ENCODE measurements around the gene RTL1.

The RTL1 gene

DNA sequence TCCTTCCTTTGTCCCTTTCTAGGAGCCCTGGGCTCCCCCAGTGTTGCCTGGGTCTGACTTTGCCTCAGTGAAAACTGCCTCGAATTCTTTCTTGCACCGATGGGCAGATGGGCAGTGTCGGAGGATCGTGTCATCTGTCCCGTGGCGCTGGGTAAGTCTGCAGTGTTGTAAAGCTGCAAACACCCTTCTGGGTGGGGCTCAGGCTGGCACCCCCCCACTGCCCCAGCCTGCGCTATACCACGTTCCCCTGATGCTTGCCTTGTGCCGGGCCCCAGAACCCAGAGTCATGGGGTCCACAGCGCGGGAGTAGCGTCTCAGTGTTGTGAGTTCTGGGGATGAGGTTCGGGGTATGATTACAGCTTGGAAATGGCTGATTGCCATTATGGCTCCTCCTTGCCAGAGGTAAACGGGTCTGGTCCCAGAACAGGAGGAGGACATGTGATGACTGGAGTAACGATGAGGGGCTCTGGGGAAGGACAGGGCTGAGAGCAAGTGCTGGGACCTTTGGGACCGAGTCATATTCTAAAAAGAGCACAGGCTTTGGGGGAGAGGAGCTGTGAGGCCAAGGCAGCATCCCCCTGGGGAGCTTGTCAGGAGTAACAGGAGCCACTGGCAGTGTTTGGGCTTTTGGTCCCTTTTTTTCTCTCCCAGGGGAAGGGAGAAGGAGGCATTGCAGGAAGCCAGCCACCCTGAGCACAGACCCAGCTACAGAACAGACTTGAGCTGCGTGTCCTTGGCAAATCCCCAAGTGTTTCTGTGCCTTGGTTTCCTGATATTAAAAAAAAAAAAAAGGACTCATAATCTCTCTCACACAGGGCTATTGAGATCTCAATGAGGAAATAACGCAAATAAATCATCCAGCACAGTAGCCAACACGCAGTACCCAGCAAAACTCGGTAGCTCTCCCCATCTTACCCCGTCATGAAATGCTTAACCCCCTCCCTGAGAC is 4.3 kb downstream of the RTL1 start:
- Histone ChIP-seq H3K9ac (ENCODE audit: low read length in 5 of 5) (peak overlapping the region in 1 of 5 donors; percentile 20), H3K4me3 (ENCODE audit: low read depth in 1 of 5, low read length in 5 of 5) (peak overlapping the region in 2 of 5 donors; percentile 29 to 34), H3K9me3 (ENCODE audit: control insufficient read depth in 5 of 5, low read length in 5 of 5) (peaks cover 0 to 6% (median 3%) of the 10 kb centered on the region in 5 donors), H3K36me3 (ENCODE audit: control insufficient read depth in 5 of 5, insufficient read depth in 5 of 5, low read length in 5 of 5) (peaks cover 0 to 2% (median 0%) of the 10 kb centered on the region in 5 donors), H3K27me3 (ENCODE audit: control insufficient read depth in 5 of 5, insufficient read depth in 4 of 5, low read length in 5 of 5) (peaks cover 21 to 64% (median 31%) of the 10 kb centered on the region in 5 donors), H3K4me1 (ENCODE audit: control insufficient read depth in 5 of 5, insufficient read depth in 5 of 5, low read length in 5 of 5) (peaks cover 5 to 29% (median 27%) of the 10 kb centered on the region in 5 donors), H3K27ac (ENCODE audit: low read depth, low read length) (no peak overlapping the region)

DNA sequence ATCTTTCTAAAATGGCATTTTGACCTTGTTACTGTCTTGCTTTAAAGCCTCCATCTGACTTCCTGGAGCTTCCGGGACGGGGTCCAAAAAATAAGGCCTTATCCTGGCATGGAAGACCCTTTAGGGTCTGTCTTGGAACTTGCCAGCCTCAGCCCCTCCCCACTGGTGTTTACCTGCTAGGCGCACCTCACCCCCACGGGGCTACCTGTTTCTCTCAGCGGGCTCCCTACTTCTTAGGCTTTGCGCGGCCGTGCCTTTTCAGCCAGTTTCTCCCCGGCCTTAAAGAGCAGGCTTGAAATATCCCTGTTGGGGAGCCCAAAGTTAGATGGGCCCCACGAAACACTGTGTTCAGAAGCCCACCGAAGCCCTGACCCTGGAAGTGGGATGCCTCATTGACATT is 5.1 kb downstream of the RTL1 start:
- H3K4me3 ChIP-seq (ENCODE audit: low read depth in 1 of 5, low read length in 5 of 5) = no peak overlapping the region
- H3K36me3 ChIP-seq (ENCODE audit: control insufficient read depth in 5 of 5, insufficient read depth in 5 of 5, low read length in 5 of 5) = peaks cover 0 to 5% (median 0%) of the 10 kb centered on the region in 5 donors
- H3K4me1 ChIP-seq (ENCODE audit: control insufficient read depth in 5 of 5, insufficient read depth in 5 of 5, low read length in 5 of 5) = peaks cover 5 to 29% (median 27%) of the 10 kb centered on the region in 5 donors
- H3K9me3 ChIP-seq (ENCODE audit: control insufficient read depth in 5 of 5, low read length in 5 of 5) = peaks cover 0 to 6% (median 3%) of the 10 kb centered on the region in 5 donors
- no peak overlapping the region for H3K27ac ChIP-seq (ENCODE audit: low read depth, low read length)
- H3K9ac ChIP-seq (ENCODE audit: low read length in 5 of 5) = no peak overlapping the region
- peaks cover 19 to 57% (median 26%) of the 10 kb centered on the region in 5 donors for H3K27me3 ChIP-seq (ENCODE audit: control insufficient read depth in 5 of 5, insufficient read depth in 4 of 5, low read length in 5 of 5)

GRCh38 chr14:100896369-100897060 is 7.0 kb downstream of the RTL1 start:
- Histone ChIP-seq H3K9ac (ENCODE audit: low read length in 5 of 5) (no peak overlapping the region), H3K36me3 (ENCODE audit: control insufficient read depth in 5 of 5, insufficient read depth in 5 of 5, low read length in 5 of 5) (peaks cover 0 to 3% (median 0%) of the 10 kb centered on the region in 5 donors), H3K27me3 (ENCODE audit: control insufficient read depth in 5 of 5, insufficient read depth in 4 of 5, low read length in 5 of 5) (peaks cover 15 to 46% (median 25%) of the 10 kb centered on the region in 5 donors), H3K9me3 (ENCODE audit: control insufficient read depth in 5 of 5, low read length in 5 of 5) (peaks cover 0 to 2% (median under 1%) of the 10 kb centered on the region in 5 donors), H3K4me1 (ENCODE audit: control insufficient read depth in 5 of 5, insufficient read depth in 5 of 5, low read length in 5 of 5) (peaks cover 5 to 29% (median 27%) of the 10 kb centered on the region in 5 donors), H3K27ac (ENCODE audit: low read depth, low read length) (no peak overlapping the region), H3K4me3 (ENCODE audit: low read depth in 1 of 5, low read length in 5 of 5) (no peak overlapping the region)

DNA sequence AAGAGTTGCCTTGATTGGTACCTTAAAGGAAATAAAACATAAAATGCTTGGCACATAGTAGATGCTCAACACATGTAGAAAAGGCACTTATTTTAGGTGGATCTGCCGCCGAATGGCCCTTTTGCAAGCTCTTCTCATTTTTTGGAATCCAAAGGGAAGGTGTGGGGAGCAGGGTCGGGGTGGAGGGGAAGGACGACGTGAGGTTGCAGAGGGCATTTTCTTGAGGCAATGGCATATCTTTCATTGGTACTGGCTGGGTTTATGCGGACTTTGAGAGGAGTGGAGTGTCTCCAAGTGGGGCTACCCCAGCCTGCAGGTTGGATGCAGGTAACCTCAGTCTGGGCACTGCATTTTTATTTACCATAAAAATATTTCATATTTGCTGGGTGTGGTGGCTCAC is 8.1 kb downstream of the RTL1 start:
- Histone ChIP-seq H3K9me3 (ENCODE audit: control insufficient read depth in 5 of 5, low read length in 5 of 5) (no peaks in the 10 kb centered on the region), H3K27ac (ENCODE audit: low read depth, low read length) (no peak overlapping the region), H3K27me3 (ENCODE audit: control insufficient read depth in 5 of 5, insufficient read depth in 4 of 5, low read length in 5 of 5) (peaks cover 8 to 36% (median 24%) of the 10 kb centered on the region in 5 donors), H3K4me1 (ENCODE audit: control insufficient read depth in 5 of 5, insufficient read depth in 5 of 5, low read length in 5 of 5) (peaks cover 5 to 22% (median 21%) of the 10 kb centered on the region in 5 donors), H3K4me3 (ENCODE audit: low read depth in 1 of 5, low read length in 5 of 5) (no peak overlapping the region), H3K36me3 (ENCODE audit: control insufficient read depth in 5 of 5, insufficient read depth in 5 of 5, low read length in 5 of 5) (peaks cover 0 to 3% (median 0%) of the 10 kb centered on the region in 5 donors), H3K9ac (ENCODE audit: low read length in 5 of 5) (no peak overlapping the region)

GRCh38 chr14:100894416-100894815 is 9.1 kb downstream of the RTL1 start:
- H3K4me1 ChIP-seq (ENCODE audit: control insufficient read depth in 5 of 5, insufficient read depth in 5 of 5, low read length in 5 of 5) = peaks cover 5 to 12% (median 11%) of the 10 kb centered on the region in 5 donors
- peaks cover 8 to 32% (median 24%) of the 10 kb centered on the region in 5 donors for H3K27me3 ChIP-seq (ENCODE audit: control insufficient read depth in 5 of 5, insufficient read depth in 4 of 5, low read length in 5 of 5)
- H3K36me3 ChIP-seq (ENCODE audit: control insufficient read depth in 5 of 5, insufficient read depth in 5 of 5, low read length in 5 of 5) = peaks cover 0 to 3% (median 0%) of the 10 kb centered on the region in 5 donors
- no peaks in the 10 kb centered on the region for H3K9me3 ChIP-seq (ENCODE audit: control insufficient read depth in 5 of 5, low read length in 5 of 5)
- no peak overlapping the region for H3K4me3 ChIP-seq (ENCODE audit: low read depth in 1 of 5, low read length in 5 of 5)
- H3K27ac ChIP-seq (ENCODE audit: low read depth, low read length) = no peak overlapping the region
- H3K9ac ChIP-seq (ENCODE audit: low read length in 5 of 5) = no peak overlapping the region

DNA sequence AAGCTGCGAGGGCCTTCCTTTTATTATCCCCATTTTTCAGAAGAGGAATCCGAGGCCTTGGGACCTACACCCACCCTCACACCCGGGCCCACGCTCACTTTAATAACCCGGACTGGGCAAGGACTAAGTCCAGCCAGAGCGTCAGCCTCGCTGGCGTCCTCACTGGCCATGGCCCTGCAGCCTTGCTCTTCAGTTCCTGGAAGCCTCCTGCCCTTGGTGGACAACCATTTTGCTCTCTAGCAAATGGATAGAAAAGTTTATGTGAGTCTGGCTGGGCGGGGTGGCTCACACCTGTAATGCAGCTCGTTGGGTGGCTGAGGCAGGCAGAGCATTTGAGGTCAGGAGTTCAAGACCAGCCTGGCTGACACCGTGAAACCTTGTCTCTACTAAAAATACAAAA is 9.8 kb downstream of the RTL1 start:
- no peak overlapping the region for H3K9ac ChIP-seq (ENCODE audit: low read length in 5 of 5)
- H3K36me3 ChIP-seq (ENCODE audit: control insufficient read depth in 5 of 5, insufficient read depth in 5 of 5, low read length in 5 of 5) = peaks cover 0 to 3% (median 0%) of the 10 kb centered on the region in 5 donors
- H3K4me1 ChIP-seq (ENCODE audit: control insufficient read depth in 5 of 5, insufficient read depth in 5 of 5, low read length in 5 of 5) = peaks cover under 1 to 6% (median 5%) of the 10 kb centered on the region in 5 donors
- peaks cover 8 to 29% (median 24%) of the 10 kb centered on the region in 5 donors for H3K27me3 ChIP-seq (ENCODE audit: control insufficient read depth in 5 of 5, insufficient read depth in 4 of 5, low read length in 5 of 5)
- H3K9me3 ChIP-seq (ENCODE audit: control insufficient read depth in 5 of 5, low read length in 5 of 5) = no peaks in the 10 kb centered on the region
- H3K27ac ChIP-seq (ENCODE audit: low read depth, low read length) = no peak overlapping the region
- H3K4me3 ChIP-seq (ENCODE audit: low read depth in 1 of 5, low read length in 5 of 5) = no peak overlapping the region

GRCh38 chr14:100893228-100893601 is 10.3 kb downstream of the RTL1 start:
- peaks cover 0 to 3% (median 0%) of the 10 kb centered on the region in 5 donors for H3K36me3 ChIP-seq (ENCODE audit: control insufficient read depth in 5 of 5, insufficient read depth in 5 of 5, low read length in 5 of 5)

DNA sequence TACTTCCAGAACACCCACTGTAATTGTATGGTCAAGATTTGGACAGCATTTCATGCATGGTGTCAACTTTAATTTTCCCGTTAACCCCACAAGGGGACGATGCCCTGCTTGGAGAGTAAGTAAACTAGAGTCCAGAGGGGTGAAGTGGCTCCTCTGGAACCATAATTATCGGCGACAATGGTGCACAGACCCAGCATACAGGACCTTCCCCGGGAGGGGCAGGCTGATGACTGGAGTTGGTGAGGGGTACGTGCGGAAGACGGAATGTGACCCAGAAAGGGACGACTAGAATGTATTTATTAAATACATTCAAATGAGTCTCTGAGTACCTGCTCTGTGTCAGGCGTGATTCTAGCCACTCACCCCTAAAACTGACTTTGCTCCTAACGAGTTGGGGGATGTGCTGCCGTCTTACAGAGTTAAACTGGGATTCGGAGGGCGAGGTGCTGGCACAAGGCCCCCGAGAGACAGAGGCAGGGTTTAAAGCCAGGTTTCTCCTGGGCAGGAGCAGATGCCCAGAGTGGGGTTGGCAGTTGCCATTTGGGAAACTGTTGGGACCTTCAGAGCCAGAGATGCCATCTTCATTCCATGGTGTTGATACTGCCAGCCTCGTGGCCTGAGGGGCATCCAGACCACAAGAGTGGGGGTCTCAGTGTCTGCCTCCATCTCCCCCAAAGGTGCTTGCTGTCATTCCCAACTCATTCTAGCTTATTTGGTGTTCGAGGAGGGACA is 10.9 kb downstream of the RTL1 start:
- Histone ChIP-seq H3K9me3 (ENCODE audit: control insufficient read depth in 5 of 5, low read length in 5 of 5) (no peaks in the 10 kb centered on the region), H3K4me3 (ENCODE audit: low read depth in 1 of 5, low read length in 5 of 5) (no peak overlapping the region), H3K27me3 (ENCODE audit: control insufficient read depth in 5 of 5, insufficient read depth in 4 of 5, low read length in 5 of 5) (peaks cover 8 to 26% (median 19%) of the 10 kb centered on the region in 5 donors), H3K9ac (ENCODE audit: low read length in 5 of 5) (no peak overlapping the region), H3K27ac (ENCODE audit: low read depth, low read length) (no peak overlapping the region), H3K4me1 (ENCODE audit: control insufficient read depth in 5 of 5, insufficient read depth in 5 of 5, low read length in 5 of 5) (no peaks in the 10 kb centered on the region), H3K36me3 (ENCODE audit: control insufficient read depth in 5 of 5, insufficient read depth in 5 of 5, low read length in 5 of 5) (peaks cover 0 to 3% (median 0%) of the 10 kb centered on the region in 5 donors)

More at GRCh38 chr14:100893228-100893601, 10.3 kb downstream of the RTL1 start:
- Histone ChIP-seq H3K4me1 (ENCODE audit: control insufficient read depth in 5 of 5, insufficient read depth in 5 of 5, low read length in 5 of 5) (peaks cover 0 to 2% (median under 1%) of the 10 kb centered on the region in 5 donors), H3K27me3 (ENCODE audit: control insufficient read depth in 5 of 5, insufficient read depth in 4 of 5, low read length in 5 of 5) (peaks cover 8 to 26% (median 20%) of the 10 kb centered on the region in 5 donors), H3K4me3 (ENCODE audit: low read depth in 1 of 5, low read length in 5 of 5) (no peak overlapping the region), H3K9ac (ENCODE audit: low read length in 5 of 5) (no peak overlapping the region), H3K9me3 (ENCODE audit: control insufficient read depth in 5 of 5, low read length in 5 of 5) (no peaks in the 10 kb centered on the region), H3K27ac (ENCODE audit: low read depth, low read length) (no peak overlapping the region)
